SK-N-SH treated with all-trans-retinoic acid at 6 μM for 48 hours (cell line): Measurements from ENCODE around the gene COL24A1.
A peak's percentile ranks its signal among the peaks of the same experiment; 100 is the strongest.

Experiments used
- ATAC-seq: fragments of 200-7000 bp; cut with Tn5 transposase; 3 replicates; pipeline ENCODE4 v1.9.1; 2020; ENCODE audit warnings: mild to moderate bottlenecking, moderate library complexity
- ARNTL ChIP-seq: fragments of 450-650 bp; formaldehyde crosslinking; IDR thresholded peaks from 2 replicates; pipeline ENCODE4 v1.5.0; 2020; ENCODE audit warnings: low read depth, mild to moderate bottlenecking, moderate library complexity, borderline replicate concordance
- BACH2 ChIP-seq: fragments of 250-450 bp; sonication (Bioruptor Pico); IDR thresholded peaks from 2 replicates; pipeline ENCODE4 v1.9.0; 2021; ENCODE audit warnings: mild to moderate bottlenecking, borderline replicate concordance
- CSDC2 ChIP-seq: fragments of 250-450 bp; sonication (Bioruptor Pico); IDR thresholded peaks from 2 replicates; pipeline ENCODE4 v1.5.0; 2020; ENCODE audit warnings: mild to moderate bottlenecking, moderate library complexity
- ESRRG ChIP-seq: fragments of 250-450 bp; sonication (Bioruptor Pico); IDR thresholded peaks from 2 replicates; pipeline ENCODE4 v1.6.1; 2021; ENCODE audit warnings: mild to moderate bottlenecking
- ISL1 ChIP-seq: fragments of 250-450 bp; sonication (Bioruptor Pico); IDR thresholded peaks from 2 replicates; pipeline ENCODE4 v2.1.2; 2022; ENCODE audit warnings: mild to moderate bottlenecking, moderate library complexity
- OSR1 ChIP-seq: fragments of 250-450 bp; sonication (Bioruptor Pico); IDR thresholded peaks from 2 replicates; pipeline ENCODE4 v1.8.0; 2022; ENCODE audit warnings: moderate library complexity, mild to moderate bottlenecking, inconsistent platforms
- POU6F1 ChIP-seq: fragments of 250-450 bp; sonication (Bioruptor Pico); IDR thresholded peaks from 2 replicates; pipeline ENCODE4 v1.8.0; 2021; ENCODE audit warnings: low read depth, mild to moderate bottlenecking, moderate library complexity, borderline replicate concordance
- PPARA ChIP-seq: fragments of 250-450 bp; sonication (Bioruptor Pico); IDR thresholded peaks from 2 replicates; pipeline ENCODE4 v1.5.0; 2020; ENCODE audit warnings: mild to moderate bottlenecking, borderline replicate concordance
- RARB ChIP-seq: fragments of 250-450 bp; sonication (Bioruptor Pico); IDR thresholded peaks from 2 replicates; pipeline ENCODE4 v1.8.0; 2021; ENCODE audit warnings: mild to moderate bottlenecking, moderate library complexity
- SNAI2 ChIP-seq: fragments of 250-450 bp; sonication (Bioruptor Pico); IDR thresholded peaks from 2 replicates; pipeline ENCODE4 v1.5.0; 2020; ENCODE audit warnings: mild to moderate bottlenecking, moderate library complexity
- TCF4 ChIP-seq: fragments of 250-450 bp; sonication (Bioruptor Pico); IDR thresholded peaks from 2 replicates; pipeline ENCODE4 v1.8.0; 2021; ENCODE audit warnings: mild to moderate bottlenecking, moderate library complexity, borderline replicate concordance
- TOX ChIP-seq: fragments of 250-450 bp; sonication (Bioruptor Pico); IDR thresholded peaks from 2 replicates; pipeline ENCODE4 v1.8.0; 2021; ENCODE audit warnings: mild to moderate bottlenecking, moderate library complexity, borderline replicate concordance
- ZNF565 ChIP-seq: fragments of 450-650 bp; formaldehyde crosslinking; conservative IDR thresholded peaks from 2 replicates; pipeline ENCODE4 v1.5.0; 2020; ENCODE audit warnings: low read depth, mild to moderate bottlenecking, moderate library complexity
- ZNF70 ChIP-seq: fragments of 450-650 bp; formaldehyde crosslinking; IDR thresholded peaks from 2 replicates; pipeline ENCODE4 v1.5.0; 2020; ENCODE audit warnings: mild to moderate bottlenecking, moderate library complexity
- ZNF8 ChIP-seq: fragments of 450-650 bp; formaldehyde crosslinking; IDR thresholded peaks from 2 replicates; pipeline ENCODE4 v1.5.0; 2020; ENCODE audit warnings: mild to moderate bottlenecking, moderate library complexity
- TF ChIP-seq, protein P1 (sequence below): fragments of 250-450 bp; sonication (Bioruptor Pico); IDR thresholded peaks from 2 replicates; pipeline ENCODE4 v1.8.0; 2020; ENCODE audit warnings: mild to moderate bottlenecking, moderate library complexity, borderline replicate concordance
- TF ChIP-seq, protein P2 (sequence below): fragments of 250-450 bp; sonication (Bioruptor Pico); IDR thresholded peaks from 2 replicates; pipeline ENCODE4 v1.5.1; 2020; ENCODE audit warnings: low read depth, mild to moderate bottlenecking, moderate library complexity
- TF ChIP-seq, protein P3 (sequence below): fragments of 250-450 bp; sonication (Bioruptor Pico); IDR thresholded peaks from 2 replicates; pipeline ENCODE4 v1.5.1; 2021; ENCODE audit warnings: mild to moderate bottlenecking, moderate library complexity

The COL24A1 gene

DNA sequence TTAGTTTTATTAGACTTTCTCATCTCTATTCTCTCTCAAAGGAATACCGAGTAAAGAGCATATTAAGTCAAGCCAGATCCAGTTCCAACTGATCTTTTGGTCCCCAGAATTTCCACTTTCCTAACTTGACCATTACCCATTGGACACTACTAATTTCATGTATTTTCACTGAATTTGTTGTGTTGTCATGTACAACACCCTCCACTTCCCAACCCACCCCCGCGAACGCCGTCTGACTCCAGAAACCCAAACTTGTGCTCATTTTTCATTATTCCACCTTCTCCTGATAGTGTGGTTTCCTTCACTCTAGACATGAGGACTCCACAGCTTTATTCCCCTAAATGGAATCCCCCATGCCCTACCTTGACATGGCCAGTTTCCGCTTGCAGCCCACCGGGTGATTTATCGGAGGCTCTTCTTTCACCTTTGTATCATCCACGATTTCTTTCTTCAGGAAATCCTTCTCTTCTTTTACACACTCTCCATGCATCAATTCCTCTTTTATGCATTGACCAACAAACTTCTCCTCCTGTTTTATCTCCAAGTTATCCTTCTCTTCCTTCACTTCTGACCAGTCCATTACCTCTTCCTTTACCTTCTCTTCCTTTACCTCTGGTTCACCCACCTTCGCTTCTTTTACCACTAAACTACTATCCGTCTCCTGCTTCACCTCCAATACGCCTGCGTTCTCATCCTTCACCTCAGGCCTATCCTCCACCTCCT is 449.1 kb downstream of the COL24A1 start:
- peak; percentile 2; the same call in 2 of the 3 replicates for ATAC-seq

DNA sequence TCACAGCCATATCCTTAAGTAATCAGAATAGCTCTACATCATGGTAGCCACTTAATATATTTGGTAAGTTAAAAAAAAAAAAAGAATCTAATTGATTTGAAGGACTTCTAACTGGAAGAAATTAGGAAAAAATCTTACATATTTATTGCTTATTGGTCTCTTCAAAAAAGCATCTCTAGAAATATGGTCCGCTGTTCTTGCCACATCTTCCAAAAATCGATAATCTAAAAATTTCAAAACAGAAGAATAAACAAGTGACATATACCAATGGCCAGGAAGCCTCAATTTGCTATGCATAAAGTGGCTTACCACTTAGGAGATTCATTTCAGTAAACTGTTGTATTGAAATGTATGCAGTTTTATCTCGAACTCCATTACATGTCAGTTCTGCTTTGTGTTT is 450.6 kb downstream of the COL24A1 start:
- ATAC-seq = no peak

More for the DNA sequence above, 449.1 kb downstream of the COL24A1 start:
- no peak for TF ChIP-seq POU6F1 (CRISPR knock-in tag)
- no peak for TF ChIP-seq ZNF565 (CRISPR knock-in tag)

DNA sequence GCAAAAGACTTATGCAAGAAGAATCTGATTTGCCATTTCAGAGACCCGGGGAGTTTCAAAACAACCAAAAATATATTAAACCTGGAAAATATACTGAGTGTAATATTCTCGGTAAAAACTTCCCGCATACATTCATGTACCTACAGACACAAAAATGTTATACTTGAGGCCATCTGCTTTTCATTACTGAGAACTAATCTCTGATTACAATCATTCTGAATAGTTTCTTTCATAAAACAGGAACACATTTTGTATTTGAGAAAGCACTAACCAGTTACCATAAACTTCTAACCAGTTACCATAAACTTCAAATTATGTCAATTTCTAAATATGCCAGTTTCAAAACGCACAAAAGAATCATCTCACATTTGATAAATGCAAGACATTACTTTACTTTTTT is 456.1 kb downstream of the COL24A1 start:
- ATAC-seq = peak; percentile 47
- TF ChIP-seq SNAI2 (CRISPR knock-in tag) (no peak), ZNF70 (CRISPR knock-in tag) (no peak), TCF4 (peak; percentile 72; the same call in 1 of the 2 replicates)

More for the DNA sequence above, 450.6 kb downstream of the COL24A1 start:
- TF ChIP-seq, protein P1, sequence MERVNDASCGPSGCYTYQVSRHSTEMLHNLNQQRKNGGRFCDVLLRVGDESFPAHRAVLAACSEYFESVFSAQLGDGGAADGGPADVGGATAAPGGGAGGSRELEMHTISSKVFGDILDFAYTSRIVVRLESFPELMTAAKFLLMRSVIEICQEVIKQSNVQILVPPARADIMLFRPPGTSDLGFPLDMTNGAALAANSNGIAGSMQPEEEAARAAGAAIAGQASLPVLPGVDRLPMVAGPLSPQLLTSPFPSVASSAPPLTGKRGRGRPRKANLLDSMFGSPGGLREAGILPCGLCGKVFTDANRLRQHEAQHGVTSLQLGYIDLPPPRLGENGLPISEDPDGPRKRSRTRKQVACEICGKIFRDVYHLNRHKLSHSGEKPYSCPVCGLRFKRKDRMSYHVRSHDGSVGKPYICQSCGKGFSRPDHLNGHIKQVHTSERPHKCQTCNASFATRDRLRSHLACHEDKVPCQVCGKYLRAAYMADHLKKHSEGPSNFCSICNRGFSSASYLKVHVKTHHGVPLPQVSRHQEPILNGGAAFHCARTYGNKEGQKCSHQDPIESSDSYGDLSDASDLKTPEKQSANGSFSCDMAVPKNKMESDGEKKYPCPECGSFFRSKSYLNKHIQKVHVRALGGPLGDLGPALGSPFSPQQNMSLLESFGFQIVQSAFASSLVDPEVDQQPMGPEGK (CRISPR knock-in tag) = no peak
- TF ChIP-seq SNAI2 (CRISPR knock-in tag) (no peak), ESRRG (CRISPR knock-in tag) (no peak), ISL1 (no peak), CSDC2 (CRISPR knock-in tag) (no peak)
- TF ChIP-seq, protein P2, sequence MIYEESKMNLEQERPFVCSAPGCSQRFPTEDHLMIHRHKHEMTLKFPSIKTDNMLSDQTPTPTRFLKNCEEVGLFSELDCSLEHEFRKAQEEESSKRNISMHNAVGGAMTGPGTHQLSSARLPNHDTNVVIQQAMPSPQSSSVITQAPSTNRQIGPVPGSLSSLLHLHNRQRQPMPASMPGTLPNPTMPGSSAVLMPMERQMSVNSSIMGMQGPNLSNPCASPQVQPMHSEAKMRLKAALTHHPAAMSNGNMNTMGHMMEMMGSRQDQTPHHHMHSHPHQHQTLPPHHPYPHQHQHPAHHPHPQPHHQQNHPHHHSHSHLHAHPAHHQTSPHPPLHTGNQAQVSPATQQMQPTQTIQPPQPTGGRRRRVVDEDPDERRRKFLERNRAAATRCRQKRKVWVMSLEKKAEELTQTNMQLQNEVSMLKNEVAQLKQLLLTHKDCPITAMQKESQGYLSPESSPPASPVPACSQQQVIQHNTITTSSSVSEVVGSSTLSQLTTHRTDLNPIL = no peak

DNA sequence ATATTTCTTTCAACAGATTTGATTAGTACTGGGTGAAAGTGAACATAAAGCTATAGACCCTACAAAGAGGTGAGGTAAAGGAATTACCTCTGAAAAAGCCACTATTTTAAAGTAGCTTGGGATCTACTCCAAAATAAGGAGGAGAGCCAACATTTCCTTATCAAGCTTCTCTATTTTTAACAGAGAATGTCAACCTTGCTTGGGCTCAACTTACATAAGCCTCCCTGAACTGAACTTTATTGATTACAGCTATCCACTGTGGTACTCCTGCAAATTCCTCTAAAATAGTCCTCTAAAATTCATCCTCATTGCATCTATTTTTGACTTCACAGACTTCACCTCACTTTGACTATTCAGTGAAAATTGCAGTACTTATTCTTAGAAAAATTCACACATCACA is 458.7 kb downstream of the COL24A1 start:
- TF ChIP-seq RARB (CRISPR knock-in tag) = no peak
- no peak for ATAC-seq

DNA sequence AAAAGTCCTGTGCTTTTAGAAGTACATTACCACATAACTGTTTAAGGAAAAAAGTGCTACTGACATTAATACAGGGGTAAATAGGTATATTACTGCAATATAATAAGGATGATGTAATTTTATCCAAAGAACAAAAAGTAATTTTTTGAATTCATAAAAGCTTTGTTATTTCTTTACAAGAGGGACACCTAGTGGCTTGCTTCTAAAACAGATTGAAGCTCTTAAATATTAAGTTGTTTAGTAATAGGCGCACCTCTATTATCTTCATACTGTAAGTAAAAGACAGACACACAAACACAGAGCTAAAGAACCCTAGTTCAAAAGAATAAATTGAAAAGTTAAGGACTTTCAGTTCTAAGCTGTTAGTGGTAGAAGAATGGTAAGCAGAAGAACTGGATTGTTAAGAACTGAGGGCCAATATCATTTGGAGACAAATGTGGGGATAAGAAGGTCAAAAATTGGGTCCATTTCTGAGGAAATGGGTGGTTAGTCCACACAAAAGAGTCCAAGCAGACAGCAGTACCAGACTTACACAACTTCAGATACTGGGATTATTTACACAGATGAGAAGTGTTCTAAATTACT is 463.8 kb downstream of the COL24A1 start:
- TF ChIP-seq BACH2 (CRISPR knock-in tag) = no peak
- ATAC-seq = peak; percentile 77

DNA sequence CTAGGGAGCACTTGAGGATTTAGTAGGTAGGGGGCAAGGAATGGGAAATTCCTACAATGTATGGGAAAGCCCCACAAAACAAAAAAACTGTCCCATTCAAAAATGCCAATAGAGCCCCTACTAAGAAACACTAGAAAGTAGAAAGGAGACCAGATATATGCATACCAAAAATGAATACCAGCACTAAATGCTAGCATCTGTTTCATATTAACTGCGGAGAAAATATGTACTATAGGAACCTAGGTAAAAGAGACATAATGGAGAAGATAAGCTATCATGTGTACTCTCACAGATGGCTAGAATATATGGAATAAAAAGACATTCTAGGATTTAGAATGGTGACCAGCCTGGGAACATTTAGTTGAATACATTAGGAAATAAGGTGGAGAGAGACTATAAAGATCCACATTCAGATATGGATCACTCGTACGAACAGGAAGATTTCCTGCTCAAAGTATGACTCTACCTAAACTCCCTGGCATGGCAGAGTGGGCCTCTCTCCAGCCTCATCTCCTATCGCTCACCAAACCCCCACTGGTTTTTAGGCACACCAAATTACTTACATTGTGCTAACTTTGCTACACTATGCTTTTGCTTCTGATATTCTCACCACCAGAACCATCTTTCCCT is 466.7 kb downstream of the COL24A1 start:
- ATAC-seq = peak; percentile 69
- TF ChIP-seq TOX (CRISPR knock-in tag) (no peak), POU6F1 (CRISPR knock-in tag) (no peak), ARNTL (CRISPR knock-in tag) (no peak), ZNF8 (CRISPR knock-in tag) (no peak), PPARA (no peak), ISL1 (no peak; the same call in 1 of the 2 replicates), TCF4 (no peak), OSR1 (CRISPR knock-in tag) (no peak), SNAI2 (CRISPR knock-in tag) (no peak), CSDC2 (CRISPR knock-in tag) (no peak)
- TF ChIP-seq, protein P3, sequence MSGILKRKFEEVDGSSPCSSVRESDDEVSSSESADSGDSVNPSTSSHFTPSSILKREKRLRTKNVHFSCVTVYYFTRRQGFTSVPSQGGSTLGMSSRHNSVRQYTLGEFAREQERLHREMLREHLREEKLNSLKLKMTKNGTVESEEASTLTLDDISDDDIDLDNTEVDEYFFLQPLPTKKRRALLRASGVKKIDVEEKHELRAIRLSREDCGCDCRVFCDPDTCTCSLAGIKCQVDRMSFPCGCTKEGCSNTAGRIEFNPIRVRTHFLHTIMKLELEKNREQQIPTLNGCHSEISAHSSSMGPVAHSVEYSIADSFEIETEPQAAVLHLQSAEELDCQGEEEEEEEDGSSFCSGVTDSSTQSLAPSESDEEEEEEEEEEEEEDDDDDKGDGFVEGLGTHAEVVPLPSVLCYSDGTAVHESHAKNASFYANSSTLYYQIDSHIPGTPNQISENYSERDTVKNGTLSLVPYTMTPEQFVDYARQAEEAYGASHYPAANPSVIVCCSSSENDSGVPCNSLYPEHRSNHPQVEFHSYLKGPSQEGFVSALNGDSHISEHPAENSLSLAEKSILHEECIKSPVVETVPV (CRISPR knock-in tag) = no peak
- TF ChIP-seq, protein P1 (CRISPR knock-in tag) = no peak
